HEK293 (cell line): ENCODE results near the gene HEG1.
A peak's percentile ranks its signal among the peaks of the same experiment; 100 is the strongest.

Source experiments
- FEZF1 ChIP-seq: fragments of 450-650 bp; formaldehyde crosslinking; IDR thresholded peaks from 2 replicates; pipeline ENCODE4 v1.5.1; 2016; ENCODE audit warnings: missing biosample characterization, missing genetic modification characterization
- HOXC10 ChIP-seq: sonication (generic); formaldehyde crosslinking; IDR thresholded peaks from 2 replicates; pipeline ENCODE4 v1.8.1; 2023; ENCODE audit warnings: mild to moderate bottlenecking, missing genetic modification reagents
- ZNF155 ChIP-seq: fragments of 450-650 bp; formaldehyde crosslinking; IDR thresholded peaks from 2 replicates; pipeline ENCODE4 v1.5.1; 2016; ENCODE audit warnings: missing biosample characterization, missing genetic modification characterization
- ZNF404 ChIP-seq: fragments of 450-650 bp; formaldehyde crosslinking; IDR thresholded peaks from 2 replicates; pipeline ENCODE4 v1.5.1; 2017; ENCODE audit warnings: missing biosample characterization, missing genetic modification characterization
- ZNF423 ChIP-seq: fragments of 450-650 bp; formaldehyde crosslinking; IDR thresholded peaks from 2 replicates; pipeline ENCODE4 v1.5.1; 2016; ENCODE audit warnings: missing biosample characterization, missing genetic modification characterization
- TF ChIP-seq, protein P1 (sequence below): fragments of 450-650 bp; formaldehyde crosslinking; IDR thresholded peaks from 2 replicates; pipeline ENCODE4 v1.5.1; 2016; ENCODE audit warnings: missing biosample characterization, missing genetic modification characterization

DNA sequence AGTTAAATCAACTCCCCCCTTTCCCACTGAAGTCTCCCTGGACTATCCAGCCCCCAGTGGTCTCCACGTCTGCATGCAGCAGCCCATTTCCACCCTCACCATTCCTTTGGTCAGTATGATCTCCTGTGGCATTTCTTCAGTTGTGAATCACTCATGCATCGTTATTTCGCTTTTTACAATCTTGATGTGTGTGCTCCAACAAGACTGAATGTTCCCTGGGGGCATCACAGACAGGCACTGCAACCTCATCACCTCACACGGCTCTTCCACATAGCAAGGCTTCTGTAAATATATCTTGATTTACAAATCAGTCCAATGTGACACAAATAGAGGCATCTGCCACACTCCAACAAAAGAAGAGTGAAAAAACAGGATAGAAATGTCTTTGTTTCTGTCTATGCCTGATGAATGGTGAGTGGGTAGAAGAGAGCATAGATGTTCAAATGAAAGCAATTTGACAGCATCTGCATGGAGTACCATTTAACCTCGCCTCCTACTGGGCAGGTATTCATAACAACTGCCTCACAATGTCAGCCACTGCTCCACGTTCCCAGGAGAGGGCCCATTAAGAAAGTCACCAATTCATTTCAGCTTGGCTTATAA is 5.2 kb downstream of the HEG1 start:
- TF ChIP-seq ZNF423: no peak
- TF ChIP-seq, protein P1, sequence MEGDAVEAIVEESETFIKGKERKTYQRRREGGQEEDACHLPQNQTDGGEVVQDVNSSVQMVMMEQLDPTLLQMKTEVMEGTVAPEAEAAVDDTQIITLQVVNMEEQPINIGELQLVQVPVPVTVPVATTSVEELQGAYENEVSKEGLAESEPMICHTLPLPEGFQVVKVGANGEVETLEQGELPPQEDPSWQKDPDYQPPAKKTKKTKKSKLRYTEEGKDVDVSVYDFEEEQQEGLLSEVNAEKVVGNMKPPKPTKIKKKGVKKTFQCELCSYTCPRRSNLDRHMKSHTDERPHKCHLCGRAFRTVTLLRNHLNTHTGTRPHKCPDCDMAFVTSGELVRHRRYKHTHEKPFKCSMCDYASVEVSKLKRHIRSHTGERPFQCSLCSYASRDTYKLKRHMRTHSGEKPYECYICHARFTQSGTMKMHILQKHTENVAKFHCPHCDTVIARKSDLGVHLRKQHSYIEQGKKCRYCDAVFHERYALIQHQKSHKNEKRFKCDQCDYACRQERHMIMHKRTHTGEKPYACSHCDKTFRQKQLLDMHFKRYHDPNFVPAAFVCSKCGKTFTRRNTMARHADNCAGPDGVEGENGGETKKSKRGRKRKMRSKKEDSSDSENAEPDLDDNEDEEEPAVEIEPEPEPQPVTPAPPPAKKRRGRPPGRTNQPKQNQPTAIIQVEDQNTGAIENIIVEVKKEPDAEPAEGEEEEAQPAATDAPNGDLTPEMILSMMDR: no peak
- TF ChIP-seq HOXC10 (CRISPR knock-in tag): no peak
- no peak for TF ChIP-seq ZNF155 (tag by site-specific recombination)
- peak; percentile 33; the same call in 1 of the 2 replicates for TF ChIP-seq FEZF1 (tag by site-specific recombination)
- no peak for TF ChIP-seq ZNF404 (tag by site-specific recombination)
